Thoracic aorta (tissue), 2 donors: ENCODE measurements around the gene ZBTB40. TPM values are rescaled to one million over a fixed set of nuclear protein-coding genes. Genes with fewer than 3 reads are reported as not detected.

Experiments used
- ATAC-seq: fragments of 150-250 bp; one replicate; pipeline ENCODE4 v1.8.0; 2017; ENCODE audit warnings: low read depth; ENCODE audit not compliant: insufficient number of reproducible peaks, low FRiP score
- DNase-seq: peaks from one replicate; pipeline ENCODE4 v3.0.0-alpha.2; 2020; ENCODE audit warnings: low spot score
- H3K27ac ChIP-seq, 2 donors: fragments of 200-600 bp; sonication (generic); 1 replicate in 1 of 2; 2 replicates in 1 of 2; pipeline ENCODE4 v1.5.1; 2016; ENCODE audit warnings: mild to moderate bottlenecking in 2 of 2, moderate library complexity in 2 of 2
- H3K27me3 ChIP-seq: fragments of 200-600 bp; sonication (generic); replicated peaks from 2 replicates; pipeline ENCODE4 v1.6.0; 2016; ENCODE audit warnings: mild to moderate bottlenecking; ENCODE audit not compliant: insufficient read depth
- H3K36me3 ChIP-seq: fragments of 200-600 bp; sonication (generic); one replicate; pipeline ENCODE4 v1.5.1; 2016
- H3K4me1 ChIP-seq, 2 donors: fragments of 200-600 bp; sonication (generic); 1 replicate in 1 of 2; 2 replicates in 1 of 2; pipeline versions ENCODE4 v1.5.1 to v1.6.0; 2016; ENCODE audit warnings: low read depth in 2 of 2, mild to moderate bottlenecking in 1 of 2; ENCODE audit not compliant: control insufficient read depth in 1 of 2
- H3K4me3 ChIP-seq: fragments of 200-600 bp; sonication (generic); 2 replicates; pipeline ENCODE4 v1.5.1; 2016; ENCODE audit warnings: mild to moderate bottlenecking
- H3K9me3 ChIP-seq: fragments of 200-600 bp; sonication (generic); 2 replicates; pipeline ENCODE4 v1.5.1; 2016
- CTCF ChIP-seq: fragments of 200-600 bp; sonication (generic); IDR thresholded peaks from one replicate; pipeline ENCODE4 v1.5.1; 2019; ENCODE audit warnings: antibody characterized with exemption
- total RNA-seq, 2 donors: library from RNA; depleted of rRNA; stranded (reverse); fragments of >200 nt; gene quantifications; one replicate each; pipeline versions ENCODE4 v1.1.0 to v1.2.3, GENCODE V29; 2016

ZBTB40 gene
- total RNA-seq, 2 donors from 2014 or later = 30.4 to 36.4 TPM

- Histone ChIP-seq H3K4me1 (peaks cover 24 to 44% of the 10 kb centered on the region in 2 donors), H3K9me3 (no peaks in the 10 kb centered on the region), H3K27ac (peak overlapping the region; percentile 51 to 80), H3K4me3 (peak overlapping the region; percentile 4), H3K27me3 (no peaks in the 10 kb centered on the region), H3K36me3 (no peaks in the 10 kb centered on the region)
- DNase-seq (no peak), ATAC-seq (peak; percentile 32)
- peak; percentile 7 for TF ChIP-seq CTCF
These were observed 48.8 kb downstream of the ZBTB40 start for GRCh38 chr1:22500471-22500870.

GRCh38 chr1:22502202-22502601, 50.6 kb downstream of the ZBTB40 start:
- Histone ChIP-seq H3K27ac (no peak overlapping the region), H3K36me3 (no peaks in the 10 kb centered on the region), H3K9me3 (no peaks in the 10 kb centered on the region), H3K4me1 (peaks cover 24 to 43% of the 10 kb centered on the region in 2 donors), H3K27me3 (no peaks in the 10 kb centered on the region), H3K4me3 (no peak overlapping the region)
- no peak for TF ChIP-seq CTCF
- no peak for DNase-seq
- ATAC-seq = no peak

GRCh38 chr1:22503721-22504410, 52.2 kb downstream of the ZBTB40 start:
- peak overlapping the region; percentile 16 to 26 for H3K27ac ChIP-seq
- no peaks in the 10 kb centered on the region for H3K36me3 ChIP-seq
- H3K9me3 ChIP-seq = no peaks in the 10 kb centered on the region
- no peak overlapping the region for H3K4me3 ChIP-seq
- no peak for DNase-seq
- TF ChIP-seq CTCF = no peak
- peaks cover 22 to 42% of the 10 kb centered on the region in 2 donors for H3K4me1 ChIP-seq
- ATAC-seq = no peak
- H3K27me3 ChIP-seq = no peaks in the 10 kb centered on the region

GRCh38 chr1:22506130-22506692, 54.6 kb downstream of the ZBTB40 start:
- ATAC-seq (no peak), DNase-seq (no peak)
- H3K4me1 ChIP-seq = peaks cover 11 to 33% of the 10 kb centered on the region in 2 donors
- H3K27me3 ChIP-seq = no peaks in the 10 kb centered on the region
- no peak overlapping the region for H3K27ac ChIP-seq
- no peak for TF ChIP-seq CTCF
- no peaks in the 10 kb centered on the region for H3K36me3 ChIP-seq
- no peaks in the 10 kb centered on the region for H3K9me3 ChIP-seq
- H3K4me3 ChIP-seq = no peak overlapping the region

DNA sequence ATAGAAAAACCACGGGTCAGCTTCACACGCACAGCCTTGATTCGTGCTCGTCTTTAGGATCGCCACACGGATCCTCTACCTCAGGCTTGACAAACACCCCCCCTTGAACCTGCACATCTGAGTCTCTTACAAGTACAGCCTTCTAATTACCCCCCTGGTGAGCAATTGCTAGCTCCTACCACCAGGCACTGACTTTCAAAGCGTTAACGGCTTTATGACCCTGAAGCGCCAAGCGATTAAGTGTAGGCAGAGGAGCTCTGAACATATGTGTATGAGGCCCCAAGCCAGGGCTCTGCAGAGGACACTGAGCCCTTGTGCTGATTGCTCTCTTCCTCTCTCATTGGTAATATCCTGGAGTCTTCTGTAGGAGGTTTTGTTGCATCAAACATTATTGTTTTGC, 55.9 kb downstream of the ZBTB40 start:
- DNase-seq (no peak), ATAC-seq (no peak)
- TF ChIP-seq CTCF = no peak
- Histone ChIP-seq H3K4me3 (no peak overlapping the region), H3K36me3 (no peaks in the 10 kb centered on the region), H3K9me3 (no peaks in the 10 kb centered on the region), H3K27ac (no peak overlapping the region), H3K27me3 (no peaks in the 10 kb centered on the region), H3K4me1 (peaks cover 11 to 40% of the 10 kb centered on the region in 2 donors)
